HG02623 (cell line): ENCODE results near the gene TRIM52.
"Not testable (repeated sequence)": the region's sequence is repeated elsewhere in the genome, so short reads cannot be mapped to it uniquely, and the experiment has no call there.

ENCODE experiments used
- ATAC-seq: cut with Tn5 transposase; IDR thresholded peaks from one replicate; pipeline ENCODE4 v1.9.1; 2021; ENCODE audit warnings: moderate library complexity; ENCODE audit not compliant: unreplicated experiment

Gene TRIM52

DNA sequence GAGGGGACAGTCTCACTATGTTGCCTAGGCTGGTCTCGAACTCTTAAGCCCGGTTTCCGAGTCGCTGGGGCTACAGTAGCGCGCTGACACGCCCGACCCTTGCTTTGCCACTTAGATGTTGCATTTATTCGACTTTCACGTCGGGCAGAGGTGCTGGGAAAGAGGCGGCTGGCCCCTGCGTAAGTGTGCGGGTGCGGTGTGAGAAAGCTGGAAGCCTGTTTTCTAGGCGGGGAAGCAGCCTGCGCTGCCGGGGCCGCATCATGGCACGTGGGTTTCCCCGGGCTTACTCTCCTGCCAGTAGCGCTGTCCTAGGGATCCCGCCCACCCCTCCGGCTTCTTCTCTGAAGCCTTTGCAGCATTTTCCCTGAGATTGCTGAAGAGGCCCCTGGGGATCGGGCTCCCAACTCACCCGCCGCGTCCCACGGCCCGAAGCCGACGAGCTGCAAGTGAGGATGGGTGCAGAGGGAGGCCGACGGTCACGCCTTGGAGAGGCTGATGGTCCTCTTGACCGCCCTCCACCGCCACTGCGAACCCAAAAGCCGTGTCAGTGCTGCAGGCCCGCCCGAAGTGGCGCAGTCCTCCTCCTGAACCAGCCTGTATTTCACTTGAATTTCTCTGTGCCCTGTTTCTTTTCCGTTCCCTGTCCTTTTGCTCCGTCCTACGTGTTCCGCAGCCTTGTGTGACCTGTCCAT, 43.7 kb downstream of the TRIM52 start:
- no peak for ATAC-seq

DNA sequence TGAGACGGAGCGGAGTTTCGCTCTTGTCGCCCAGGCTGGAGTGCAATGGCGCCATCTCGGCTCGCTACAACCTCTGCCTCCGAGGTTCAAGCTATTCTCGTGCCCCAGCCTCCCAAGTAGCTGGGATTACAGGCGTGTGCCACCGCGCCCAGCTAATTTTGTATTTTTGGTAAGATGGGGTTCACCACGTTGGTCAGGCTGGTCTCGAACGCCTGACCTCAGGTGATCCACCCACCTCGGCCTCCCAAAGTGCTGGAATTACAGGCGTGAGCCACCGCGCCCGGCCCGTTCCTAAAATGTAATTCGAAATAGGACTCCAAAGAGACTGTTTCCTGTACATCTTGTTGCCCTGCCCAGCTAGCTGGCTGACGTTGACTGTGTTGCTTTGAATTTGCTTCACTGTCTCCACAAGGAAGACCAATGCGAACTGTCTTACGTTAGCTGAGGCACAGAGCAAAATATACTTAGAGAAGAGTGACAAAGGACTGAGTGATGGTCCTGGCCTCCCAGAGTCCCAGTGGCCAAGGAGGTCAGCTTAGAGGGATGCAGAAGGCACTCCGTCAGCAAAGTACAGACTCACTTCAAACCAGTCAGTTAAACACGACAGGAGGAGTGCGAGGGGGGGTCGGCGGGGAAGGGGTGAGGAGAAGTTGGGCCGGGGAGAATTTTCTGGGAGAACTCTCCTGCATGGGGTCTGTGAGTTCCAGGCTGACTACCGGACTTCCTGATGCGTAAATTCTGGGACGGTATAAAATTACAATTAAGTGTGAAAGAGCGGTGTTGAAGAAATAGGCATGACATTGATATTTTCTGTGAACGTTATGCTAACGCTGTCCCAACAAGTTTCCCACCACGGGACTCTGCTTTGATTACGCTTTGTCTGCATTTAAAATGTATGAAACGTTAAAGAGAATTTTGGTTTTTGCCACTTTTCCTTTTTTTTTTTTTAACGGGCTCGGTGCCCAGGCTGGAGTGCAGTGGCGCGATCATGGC, 44.6 kb downstream of the TRIM52 start:
- ATAC-seq = no peak

DNA sequence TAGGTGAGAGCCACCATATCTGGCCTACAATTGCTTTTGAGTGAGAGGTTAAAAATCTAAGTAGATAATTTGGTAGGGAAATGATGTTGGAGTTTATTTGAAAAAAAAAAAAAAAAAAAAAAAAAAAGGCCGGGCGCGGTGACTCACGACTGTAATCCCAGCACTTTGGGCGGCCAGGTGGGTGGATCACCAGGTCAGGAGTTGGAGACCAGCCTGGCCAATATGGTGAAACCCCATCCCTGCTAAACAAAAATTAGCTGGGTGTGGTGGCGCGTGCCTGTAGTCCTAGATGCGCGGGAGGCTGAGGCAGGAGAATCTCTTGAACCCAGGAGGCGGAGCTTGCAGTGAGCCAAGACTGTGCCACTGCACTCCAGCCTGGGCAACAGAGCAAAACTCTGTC, 46.7 kb downstream of the TRIM52 start:
- not testable (repeated sequence) for ATAC-seq

DNA sequence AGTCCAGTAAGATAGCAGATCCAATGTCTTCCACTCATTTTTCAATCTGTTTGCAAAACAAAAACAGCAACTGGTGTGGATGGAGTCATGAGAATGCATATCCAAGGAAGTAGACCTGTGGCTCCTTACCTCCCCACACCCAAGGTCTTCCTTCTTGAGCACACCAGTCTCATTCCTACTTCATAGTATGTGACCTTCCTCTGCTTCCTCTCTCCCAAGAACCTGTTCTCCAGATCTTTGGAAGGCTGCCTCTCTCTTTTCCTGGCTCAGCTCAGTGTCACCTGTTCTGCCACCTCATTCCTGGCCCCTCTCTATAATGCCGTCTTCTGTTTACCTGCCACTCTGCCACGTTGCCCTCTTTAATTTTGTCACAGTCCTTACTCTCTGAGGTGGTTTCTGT, 48.0 kb downstream of the TRIM52 start:
- no peak for ATAC-seq

DNA sequence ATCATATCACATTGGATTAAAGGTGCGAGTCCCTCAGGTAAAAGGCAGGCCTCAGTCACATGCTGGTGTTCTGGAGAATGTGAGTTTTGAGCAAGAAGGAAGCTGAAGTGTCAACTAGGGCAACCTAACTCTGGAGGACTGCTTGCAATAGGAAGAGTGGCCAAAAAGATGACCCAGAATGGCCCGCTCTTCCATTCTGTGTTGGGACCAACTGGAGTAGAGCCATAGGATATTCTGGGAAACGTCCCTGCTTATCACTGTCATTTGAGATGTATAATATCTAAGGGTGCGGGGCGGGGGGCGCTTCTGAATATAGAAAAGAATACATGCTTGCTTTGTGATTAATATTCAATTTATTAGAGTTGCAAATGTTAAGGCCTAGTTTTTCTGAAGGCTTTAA, 48.9 kb downstream of the TRIM52 start:
- no peak for ATAC-seq

DNA sequence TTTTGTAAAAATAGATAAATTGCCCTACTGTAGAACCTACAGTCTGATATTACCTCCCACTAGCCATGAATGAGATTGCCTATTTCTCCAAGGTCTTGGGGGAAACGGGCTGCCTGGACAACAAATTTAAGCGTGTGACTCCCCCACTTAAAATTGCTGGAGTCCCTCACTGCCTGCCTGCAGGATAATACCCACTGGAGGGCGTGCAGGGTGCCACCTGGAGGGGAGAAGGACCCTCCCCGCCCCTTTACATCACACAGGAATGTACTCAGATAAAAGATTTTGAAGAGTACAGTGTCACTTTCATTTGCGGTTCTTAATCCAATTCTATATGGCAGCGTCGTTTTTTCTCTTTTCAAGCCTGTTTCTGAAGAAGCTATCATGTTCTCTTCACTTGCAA, 49.7 kb downstream of the TRIM52 start:
- ATAC-seq = no peak

- not testable (repeated sequence) for ATAC-seq
These were observed 50.2 kb downstream of the TRIM52 start for GRCh38 chr5:181210698-181211097.

DNA sequence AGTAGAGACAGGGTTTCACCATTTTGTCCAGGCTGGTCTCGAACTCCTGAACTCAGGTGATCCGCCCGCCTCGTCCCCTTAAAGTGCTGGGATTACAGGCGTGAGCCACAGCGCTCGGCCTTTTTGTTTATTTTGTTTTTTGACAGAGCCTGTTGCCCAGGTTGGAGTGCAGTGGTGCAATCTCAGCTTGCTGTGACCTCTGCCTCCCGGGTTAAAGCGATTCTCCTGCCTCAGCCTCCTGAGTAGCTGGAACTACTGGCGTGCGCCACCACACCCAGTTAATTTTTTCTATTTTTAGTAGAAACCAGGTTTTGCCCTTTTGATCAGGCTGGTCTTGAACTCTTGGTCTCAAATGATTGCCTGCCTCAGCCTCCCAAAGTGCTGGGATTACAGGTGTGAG, 50.8 kb downstream of the TRIM52 start:
- not testable (repeated sequence) for ATAC-seq

DNA sequence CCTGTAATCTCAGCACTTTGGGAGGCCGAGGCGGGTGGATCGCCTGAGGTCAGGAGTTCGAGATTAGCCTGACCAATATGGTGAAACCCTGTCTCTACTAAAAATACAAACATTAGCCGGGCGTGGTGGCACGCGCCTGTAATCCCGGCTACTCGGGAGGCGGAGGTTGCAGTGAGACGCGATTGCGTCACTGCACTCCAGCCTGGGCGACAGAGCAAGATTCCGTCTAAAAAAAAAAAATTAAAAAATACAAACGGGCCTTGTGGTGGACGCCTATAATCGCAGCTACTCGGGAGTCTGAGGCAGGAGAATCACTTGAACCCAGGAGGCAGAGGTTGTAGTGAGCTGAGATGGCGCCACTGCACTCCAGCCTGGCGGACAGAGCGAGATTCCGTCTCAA, 51.9 kb downstream of the TRIM52 start:
- not testable (repeated sequence) for ATAC-seq

GRCh38 chr5:181207960-181208253, 53.0 kb downstream of the TRIM52 start:
- ATAC-seq = no peak

GRCh38 chr5:181207214-181207959, 53.6 kb downstream of the TRIM52 start:
- no peak for ATAC-seq

- ATAC-seq = no peak
These were observed 54.9 kb downstream of the TRIM52 start for GRCh38 chr5:181205761-181206649.
